ENCODE data around the gene DNM3.

DNM3 gene

GRCh38 chr1:172143384-172144055 is 302.2 kb downstream of the DNM3 start:
- no peak for DNase-seq
- no peak for TF ChIP-seq POLR2A (IDR thresholded peaks at IDR 0.05; ENCODE audit: low read length)
- no peak for TF ChIP-seq GATA1 (IDR thresholded peaks at IDR 0.05; ENCODE audit: low read depth, low read length)

GRCh38 chr1:172144445-172145061 is 303.3 kb downstream of the DNM3 start:
- DNase-seq: no peak

DNA sequence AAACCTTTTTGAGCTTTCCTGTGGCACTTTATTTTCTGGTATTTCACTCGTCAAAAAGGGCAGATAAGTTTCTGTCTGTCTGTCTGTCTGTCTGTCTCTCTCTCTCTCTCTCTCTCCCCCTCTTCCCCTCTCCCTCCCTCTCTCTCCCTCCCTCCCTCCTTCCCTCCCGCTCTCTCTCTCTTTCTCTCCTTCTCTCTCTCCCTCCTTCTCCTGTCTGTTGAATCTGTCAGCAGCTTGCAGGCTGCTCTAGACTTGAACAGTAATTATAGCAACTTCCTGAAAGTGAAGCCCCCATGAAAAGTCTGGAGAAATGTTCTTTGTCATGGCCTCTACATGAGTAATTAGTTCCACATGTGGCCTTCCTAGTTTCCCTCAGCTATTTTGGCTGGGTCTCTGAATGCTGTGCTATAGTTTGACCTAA is 303.9 kb downstream of the DNM3 start:
- no peak for DNase-seq
- TF ChIP-seq GATA1 (IDR thresholded peaks at IDR 0.05; ENCODE audit: low read depth, low read length) (no peak), POLR2A (IDR thresholded peaks at IDR 0.05; ENCODE audit: low read length) (no peak)

More at GRCh38 chr1:172144445-172145061, 303.3 kb downstream of the DNM3 start:
- TF ChIP-seq POLR2A (IDR thresholded peaks at IDR 0.05; ENCODE audit: low read length) (no peak), GATA1 (IDR thresholded peaks at IDR 0.05; ENCODE audit: low read depth, low read length) (no peak)

DNA sequence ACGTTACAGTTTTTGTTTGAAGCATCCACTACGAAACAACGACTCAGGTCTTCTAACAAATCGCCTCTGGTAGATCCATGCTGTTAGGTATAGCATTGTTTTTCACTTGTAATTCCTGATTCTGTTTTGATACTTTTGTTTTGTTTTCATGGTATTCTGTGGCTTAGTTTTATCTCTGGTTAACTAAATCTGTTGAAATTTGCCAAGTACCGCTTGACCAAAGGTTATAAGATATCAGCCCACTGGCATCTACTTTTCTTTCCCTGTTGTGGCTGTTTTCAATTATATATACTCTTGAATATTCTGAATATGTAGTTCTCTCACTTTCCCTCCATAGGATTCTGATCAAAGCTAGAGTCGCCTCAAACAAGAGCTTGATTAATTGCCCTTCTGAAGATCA is 304.4 kb downstream of the DNM3 start:
- DNase-seq: no peak
- TF ChIP-seq GATA1 (IDR thresholded peaks at IDR 0.05; ENCODE audit: low read depth, low read length) (no peak), POLR2A (IDR thresholded peaks at IDR 0.05; ENCODE audit: low read length) (no peak)

- no peak for DNase-seq
These were observed 305.0 kb downstream of the DNM3 start for GRCh38 chr1:172146141-172146850.

DNA sequence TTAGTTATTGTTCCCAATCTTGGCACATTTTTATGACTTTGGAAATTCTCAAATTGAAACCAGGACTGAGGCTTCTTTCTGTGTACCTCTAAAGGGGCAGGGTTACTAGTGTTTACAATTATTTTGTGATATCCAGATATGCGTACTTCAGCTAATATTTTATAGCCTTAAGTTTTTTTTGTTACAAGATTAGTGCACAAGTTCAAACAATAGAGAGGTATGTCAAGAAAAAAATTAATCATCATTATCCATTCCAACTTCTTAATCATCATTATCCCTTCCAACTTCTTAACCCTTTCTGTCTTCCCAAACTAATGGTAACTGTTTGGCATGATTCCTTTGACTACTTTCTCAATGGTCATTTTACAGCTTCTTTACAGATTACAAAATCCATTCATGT is 306.2 kb downstream of the DNM3 start:
- no peak for TF ChIP-seq POLR2A (IDR thresholded peaks at IDR 0.05; ENCODE audit: low read length)
- no peak for TF ChIP-seq GATA1 (IDR thresholded peaks at IDR 0.05; ENCODE audit: low read depth, low read length)
- DNase-seq: no peak

More at GRCh38 chr1:172146141-172146850, 305.0 kb downstream of the DNM3 start:
- TF ChIP-seq GATA1 (IDR thresholded peaks at IDR 0.05; ENCODE audit: low read depth, low read length) (no peak), POLR2A (IDR thresholded peaks at IDR 0.05; ENCODE audit: low read length) (no peak)

DNA sequence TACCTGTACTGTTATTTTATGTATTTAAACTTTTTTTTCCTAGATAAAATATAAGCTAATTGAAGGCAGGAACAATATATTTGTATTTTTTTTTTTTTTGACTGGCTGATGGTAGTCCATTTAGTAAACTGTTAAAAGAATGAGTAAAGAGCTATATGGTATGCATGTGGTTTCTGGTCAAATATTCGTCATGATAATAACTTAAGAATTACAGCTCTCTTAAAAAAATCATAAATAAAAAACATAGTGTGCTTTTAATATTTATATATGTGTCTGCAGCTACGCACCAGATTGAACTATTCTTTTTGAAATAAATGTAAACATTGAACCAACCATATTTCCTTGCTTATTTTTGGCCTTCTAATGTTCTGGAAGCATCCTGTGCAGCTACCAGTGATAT is 306.9 kb downstream of the DNM3 start:
- no peak for TF ChIP-seq POLR2A (IDR thresholded peaks at IDR 0.05; ENCODE audit: low read length)
- TF ChIP-seq GATA1 (IDR thresholded peaks at IDR 0.05; ENCODE audit: low read depth, low read length): no peak
- DNase-seq: no peak

DNA sequence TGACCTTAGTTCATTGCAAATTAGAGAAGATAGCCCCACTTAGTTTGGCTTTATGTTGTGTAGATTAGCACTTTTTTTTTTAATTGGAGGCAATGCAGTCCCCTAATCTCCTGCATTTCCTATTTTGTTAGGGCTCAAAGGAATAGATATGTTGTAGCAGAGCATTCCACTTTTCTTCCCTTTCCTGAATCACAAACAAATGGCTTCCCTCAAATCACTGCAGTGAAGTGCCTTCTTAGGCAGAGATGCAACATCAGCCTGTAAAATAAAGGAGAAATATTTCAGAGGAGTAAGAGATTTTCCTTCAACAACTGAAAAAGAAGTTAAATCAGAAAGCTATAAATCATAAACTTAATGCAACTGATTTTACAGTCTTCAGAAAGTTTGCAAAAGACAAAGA is 307.4 kb downstream of the DNM3 start:
- TF ChIP-seq GATA1 (IDR thresholded peaks at IDR 0.05; ENCODE audit: low read depth, low read length): no peak
- TF ChIP-seq POLR2A (IDR thresholded peaks at IDR 0.05; ENCODE audit: low read length): no peak
- DNase-seq: no peak

DNA sequence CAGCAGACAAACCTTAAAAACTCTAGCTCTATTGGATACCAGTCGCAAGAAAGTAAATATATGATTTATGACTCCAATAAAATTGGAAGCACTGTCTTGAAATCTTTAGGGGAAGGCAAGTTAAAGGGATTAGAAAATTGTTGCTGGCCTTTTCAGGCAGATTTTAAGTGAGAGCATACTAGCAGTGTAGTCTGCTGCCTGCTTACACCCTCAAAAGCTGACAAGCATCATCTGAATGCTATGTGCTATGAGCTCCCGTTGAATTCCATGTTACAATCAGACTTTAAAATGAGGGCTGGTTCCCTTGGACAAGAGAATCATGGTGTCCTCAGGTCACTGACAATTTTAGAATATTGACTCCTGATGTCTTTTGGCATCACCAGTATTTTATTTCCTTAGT is 308.0 kb downstream of the DNM3 start:
- no peak for TF ChIP-seq GATA1 (IDR thresholded peaks at IDR 0.05; ENCODE audit: low read depth, low read length)
- no peak for DNase-seq

DNA sequence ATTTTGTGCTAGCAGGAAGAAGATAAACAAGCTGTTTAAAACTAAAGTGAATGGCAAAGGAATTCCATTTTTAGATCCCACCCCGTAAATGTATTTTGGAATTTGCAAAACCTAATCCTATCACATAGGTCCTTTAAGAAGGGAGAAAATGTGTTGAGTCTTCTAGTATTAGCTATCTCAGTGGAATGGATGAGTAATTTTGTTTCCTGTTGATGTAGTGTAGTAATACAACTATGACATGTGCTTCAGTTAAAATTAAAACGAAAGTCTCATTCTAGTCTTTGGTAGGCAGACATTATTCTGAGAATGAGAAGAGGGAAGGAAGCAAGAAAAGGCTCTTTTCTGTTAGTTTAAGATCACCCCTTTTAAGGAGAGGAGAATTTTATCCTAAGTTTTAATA is 313.3 kb downstream of the DNM3 start:
- TF ChIP-seq POLR2A (IDR thresholded peaks at IDR 0.05; ENCODE audit: low read length) (no peak), GATA1 (IDR thresholded peaks at IDR 0.05; ENCODE audit: low read depth, low read length) (no peak)
- DNase-seq: no peak

- no peak for TF ChIP-seq GATA1 (IDR thresholded peaks at IDR 0.05; ENCODE audit: low read depth, low read length)
- no peak for TF ChIP-seq POLR2A (IDR thresholded peaks at IDR 0.05; ENCODE audit: low read length)
- DNase-seq: no peak
These were observed 314.5 kb downstream of the DNM3 start for GRCh38 chr1:172155766-172156165.

DNA sequence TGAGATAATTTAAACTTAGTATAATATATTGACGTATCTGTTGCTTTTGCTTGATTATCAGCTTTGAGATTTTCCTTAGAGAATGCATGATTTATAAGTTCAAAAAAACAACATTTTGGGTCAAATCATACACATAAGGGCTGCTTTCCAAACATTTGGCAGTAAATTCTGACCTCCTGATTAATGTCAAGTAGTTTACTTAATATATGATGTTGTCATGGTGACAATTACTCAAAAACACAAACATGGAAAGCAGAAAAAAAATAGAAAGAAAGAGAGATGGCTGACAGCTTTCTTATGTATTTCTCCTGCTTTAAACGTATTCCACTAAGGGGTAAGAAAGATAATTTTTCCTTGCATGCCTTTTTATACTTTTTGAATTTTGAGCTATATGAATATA is 320.9 kb downstream of the DNM3 start:
- TF ChIP-seq POLR2A (IDR thresholded peaks at IDR 0.05; ENCODE audit: low read length) (no peak), GATA1 (IDR thresholded peaks at IDR 0.05; ENCODE audit: low read depth, low read length) (no peak)
- no peak for DNase-seq

DNA sequence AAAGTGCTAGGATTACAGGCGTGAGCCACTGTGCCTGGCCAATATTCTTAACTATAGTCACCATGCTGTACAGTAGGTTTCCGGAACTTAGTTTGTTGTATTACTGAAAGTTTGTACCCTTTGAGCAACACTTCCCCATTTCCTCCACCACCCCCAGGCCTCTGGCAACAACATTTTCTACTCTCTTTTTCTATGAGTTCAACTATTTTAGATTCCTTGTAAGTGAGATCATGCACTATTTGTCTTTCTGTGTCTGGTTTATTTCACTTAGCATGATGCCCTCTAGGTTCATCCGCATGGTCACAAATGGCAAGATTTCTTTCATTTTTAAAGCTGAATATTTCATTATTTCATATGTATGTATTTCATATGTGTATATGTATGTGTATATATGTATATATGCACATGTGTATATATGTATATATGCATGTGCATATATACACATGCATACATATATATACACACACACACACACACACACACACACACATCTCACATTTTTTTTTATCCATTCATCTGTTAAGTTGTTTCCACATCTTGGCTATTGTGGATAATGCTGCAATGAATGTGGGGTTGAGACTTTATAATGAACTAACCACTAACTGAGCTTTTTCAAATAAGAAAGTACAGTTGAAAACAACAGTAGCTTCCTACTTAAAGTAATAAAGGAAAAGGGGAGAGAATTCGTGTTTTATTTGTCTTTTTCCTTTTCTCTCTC is 322.4 kb downstream of the DNM3 start:
- DNase-seq: no peak
- TF ChIP-seq GATA1 (IDR thresholded peaks at IDR 0.05; ENCODE audit: low read depth, low read length): no peak
- TF ChIP-seq POLR2A (IDR thresholded peaks at IDR 0.05; ENCODE audit: low read length): no peak

GRCh38 chr1:172165403-172165802 is 324.1 kb downstream of the DNM3 start:
- no peak for DNase-seq
- TF ChIP-seq POLR2A (IDR thresholded peaks at IDR 0.05; ENCODE audit: low read length) (no peak), GATA1 (IDR thresholded peaks at IDR 0.05; ENCODE audit: low read depth, low read length) (no peak)
